Activated CD4-positive, alpha-beta T cell treated with anti-CD3 and anti-CD28 coated beads, Interleukin-2, amount 50 U/mL, for 16 hours (primary cell): ENCODE measurements around the gene PNPLA3.

ENCODE experiments used
- DNase-seq: peaks from one replicate; pipeline ENCODE4 v3.0.0-alpha.2; 2020

The PNPLA3 gene, protein sequence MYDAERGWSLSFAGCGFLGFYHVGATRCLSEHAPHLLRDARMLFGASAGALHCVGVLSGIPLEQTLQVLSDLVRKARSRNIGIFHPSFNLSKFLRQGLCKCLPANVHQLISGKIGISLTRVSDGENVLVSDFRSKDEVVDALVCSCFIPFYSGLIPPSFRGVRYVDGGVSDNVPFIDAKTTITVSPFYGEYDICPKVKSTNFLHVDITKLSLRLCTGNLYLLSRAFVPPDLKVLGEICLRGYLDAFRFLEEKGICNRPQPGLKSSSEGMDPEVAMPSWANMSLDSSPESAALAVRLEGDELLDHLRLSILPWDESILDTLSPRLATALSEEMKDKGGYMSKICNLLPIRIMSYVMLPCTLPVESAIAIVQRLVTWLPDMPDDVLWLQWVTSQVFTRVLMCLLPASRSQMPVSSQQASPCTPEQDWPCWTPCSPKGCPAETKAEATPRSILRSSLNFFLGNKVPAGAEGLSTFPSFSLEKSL

DNA sequence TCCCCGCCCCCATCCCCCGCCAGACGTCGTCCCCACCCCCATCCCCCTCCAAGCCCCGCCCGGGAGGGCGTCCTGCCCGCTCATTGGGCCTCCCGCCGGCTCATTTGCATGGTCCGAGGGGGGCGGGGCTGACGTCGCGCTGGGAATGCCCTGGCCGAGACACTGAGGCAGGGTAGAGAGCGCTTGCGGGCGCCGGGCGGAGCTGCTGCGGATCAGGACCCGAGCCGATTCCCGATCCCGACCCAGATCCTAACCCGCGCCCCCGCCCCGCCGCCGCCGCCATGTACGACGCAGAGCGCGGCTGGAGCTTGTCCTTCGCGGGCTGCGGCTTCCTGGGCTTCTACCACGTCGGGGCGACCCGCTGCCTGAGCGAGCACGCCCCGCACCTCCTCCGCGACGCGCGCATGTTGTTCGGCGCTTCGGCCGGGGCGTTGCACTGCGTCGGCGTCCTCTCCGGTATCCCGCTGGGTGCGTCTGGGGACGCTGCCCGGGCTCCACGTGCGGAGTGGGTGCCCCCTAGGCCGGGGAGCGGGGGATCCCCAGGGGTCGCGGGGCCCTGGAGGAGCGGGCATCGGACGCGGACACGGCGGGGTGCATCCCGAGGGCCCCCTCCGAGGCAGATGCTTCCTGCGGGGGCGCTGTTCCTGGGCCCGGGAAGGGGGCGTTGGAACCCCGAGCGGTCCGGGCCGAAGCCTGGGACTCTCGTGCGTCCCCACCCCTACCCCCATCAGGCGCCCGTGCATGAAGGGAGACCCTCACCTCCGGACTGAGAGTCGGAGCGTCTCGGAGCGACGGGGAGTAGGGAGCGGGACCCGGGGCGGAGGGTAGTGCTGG, at the start of gene PNPLA3:
PNPLA3 (plus strand) TSS at position 175 of the 834 bp plus-strand sequence; CDS start at position 282, 107 bp downstream.
- DNase-seq, result peak; percentile 74

DNA sequence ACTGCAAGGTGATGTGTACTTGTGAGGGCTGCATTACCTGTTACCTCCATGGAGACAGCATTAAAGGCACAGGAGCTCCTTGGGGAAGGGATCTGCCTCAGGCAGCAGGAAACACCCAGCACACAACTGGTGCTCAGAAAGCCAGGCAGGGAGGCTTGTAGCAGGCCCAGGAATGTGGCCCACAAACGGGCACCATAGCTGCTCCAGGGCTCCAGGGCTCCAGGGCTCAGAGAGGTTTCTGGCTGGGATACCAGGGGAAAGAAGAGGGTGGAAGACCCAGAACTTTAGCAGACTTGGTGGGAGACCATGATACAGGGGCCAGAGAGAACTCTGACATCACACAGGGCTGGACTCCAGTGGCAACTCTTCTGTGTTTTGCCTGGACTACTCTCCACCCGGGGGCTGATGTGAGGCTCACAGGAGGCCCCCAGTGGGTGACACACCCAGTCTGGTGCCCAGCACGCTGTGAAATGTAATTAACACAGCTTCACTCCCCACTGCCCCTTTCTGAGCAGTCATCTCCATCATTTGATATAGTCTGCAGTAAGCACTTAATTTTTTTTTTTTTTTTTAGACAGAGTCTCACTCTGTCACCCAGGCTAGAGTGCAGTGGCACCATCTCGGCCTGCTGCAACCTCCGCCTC, 46.6 kb upstream of the PNPLA3 start:
- no peak for DNase-seq

DNA sequence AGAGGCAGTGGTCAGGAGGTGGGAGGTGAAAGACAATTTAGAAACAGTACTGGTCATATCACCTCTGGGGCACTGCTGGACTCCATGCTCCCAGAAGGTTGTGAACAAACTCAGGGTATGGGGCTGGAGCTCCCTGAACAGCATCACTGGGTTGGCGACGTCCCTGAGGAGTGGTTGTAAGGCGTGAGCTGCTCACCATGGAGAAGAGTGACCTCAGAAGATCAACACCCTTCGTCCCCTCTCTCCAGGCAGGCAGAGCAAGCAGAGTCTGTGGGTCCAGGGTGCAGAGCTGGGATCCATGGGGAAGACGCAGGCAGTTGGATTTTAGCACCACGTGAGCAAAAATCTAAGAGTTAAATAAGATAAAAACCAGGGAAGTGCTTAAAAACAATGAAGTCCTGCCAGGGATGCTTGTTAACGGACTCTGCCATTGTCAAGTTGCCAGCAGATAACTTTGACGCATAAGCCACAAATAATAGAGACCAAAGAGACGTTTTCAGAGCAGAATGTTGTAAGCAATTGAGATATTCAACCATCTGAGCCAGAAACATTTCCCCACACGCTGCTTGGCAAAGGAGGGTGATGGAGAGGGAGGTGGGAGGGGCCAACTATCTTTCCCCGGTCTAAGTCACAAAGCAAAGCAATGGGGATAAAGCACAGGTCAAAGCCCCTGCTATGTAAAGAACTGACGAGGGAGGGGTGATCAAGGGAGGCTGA, 45.4 kb upstream of the PNPLA3 start:
- no peak for DNase-seq

DNA sequence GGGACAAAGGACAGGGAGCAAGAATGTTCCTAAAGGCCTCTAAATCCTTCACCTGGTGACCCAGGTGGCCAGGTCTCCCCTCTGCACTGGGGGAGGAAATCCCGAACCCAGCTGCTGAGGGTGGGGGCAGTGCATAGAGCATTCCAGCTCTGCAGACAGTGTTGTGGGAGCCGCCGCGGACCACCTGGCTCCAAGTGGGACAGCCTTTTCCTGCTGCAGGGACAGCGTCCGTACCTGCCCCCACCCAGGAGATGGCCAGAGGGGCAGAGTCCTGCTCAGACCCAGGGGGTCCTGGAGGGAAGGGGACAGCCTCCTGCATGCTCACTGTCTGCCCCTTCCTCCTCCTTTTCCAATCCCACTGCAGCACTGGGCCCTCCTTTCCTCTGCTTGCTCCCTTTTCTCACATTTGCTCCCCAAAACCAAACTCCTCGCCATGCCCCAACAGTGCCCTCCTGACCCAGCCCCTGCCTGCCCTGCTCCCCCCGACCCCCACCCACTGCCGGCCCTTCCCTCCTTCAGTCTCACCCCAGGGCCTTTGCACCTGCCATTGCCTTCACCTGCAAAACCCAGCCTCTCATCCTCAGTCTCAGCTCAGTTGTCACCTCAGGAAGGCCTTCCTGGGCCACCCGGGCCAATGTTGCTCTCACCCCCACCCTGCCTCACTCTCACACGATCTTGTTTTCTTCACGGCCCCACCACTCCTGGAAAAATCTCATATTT, 44.6 kb upstream of the PNPLA3 start:
- no peak for DNase-seq

DNA sequence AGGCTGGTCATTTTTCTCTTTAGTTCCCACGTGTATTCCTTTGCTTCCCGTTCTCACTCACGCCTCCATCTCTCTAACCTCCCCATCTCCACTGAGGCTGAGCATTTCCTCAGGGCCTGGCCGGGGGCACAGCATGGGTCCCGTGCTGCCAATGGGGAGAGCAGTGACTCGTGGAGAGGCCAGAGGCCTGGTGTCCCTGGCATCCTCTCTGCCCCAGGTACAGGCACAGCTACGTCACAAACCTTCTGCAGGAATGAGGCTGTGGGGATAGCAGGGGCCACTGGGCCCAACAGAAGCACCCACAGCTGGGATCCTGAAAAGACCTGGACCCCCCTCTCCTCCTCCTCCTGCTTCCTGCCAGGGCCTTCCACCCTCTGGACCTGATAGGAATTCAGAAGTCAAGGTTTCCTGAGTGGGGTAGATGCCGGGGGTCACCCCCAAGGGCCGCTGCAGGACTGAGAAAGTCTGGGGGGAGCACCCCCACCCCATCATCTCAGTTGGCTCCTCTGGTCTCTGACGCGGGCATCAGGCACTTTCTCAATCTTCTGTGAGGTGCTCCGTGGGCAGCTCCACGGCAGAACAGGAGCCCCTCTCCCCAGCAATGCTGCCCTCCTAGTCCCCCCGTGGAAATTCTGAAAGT, 43.6 kb upstream of the PNPLA3 start:
- DNase-seq, result no peak

DNA sequence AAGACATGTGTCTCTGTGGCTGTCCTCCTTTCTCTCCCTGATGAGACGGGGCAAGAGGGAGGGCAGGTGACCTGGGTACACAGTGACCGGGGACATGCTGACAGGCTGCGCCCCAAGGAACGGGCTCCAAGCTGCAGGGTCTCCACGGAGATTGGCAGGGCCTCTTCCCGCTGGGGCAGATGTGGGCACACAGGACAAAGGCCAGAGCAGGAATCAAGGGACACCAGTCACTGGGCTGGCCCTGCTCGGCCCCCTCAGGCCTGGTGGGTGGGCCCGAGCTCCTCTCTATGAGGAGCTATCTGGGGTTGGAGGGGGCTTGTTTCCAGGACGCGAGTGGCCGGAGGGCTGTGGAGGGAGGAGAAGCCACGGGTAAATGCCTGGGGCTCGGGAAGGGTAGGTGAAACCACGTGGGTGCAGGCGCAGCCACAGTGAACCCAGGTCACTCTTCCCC, 43.0 kb upstream of the PNPLA3 start:
- DNase-seq, result no peak

DNA sequence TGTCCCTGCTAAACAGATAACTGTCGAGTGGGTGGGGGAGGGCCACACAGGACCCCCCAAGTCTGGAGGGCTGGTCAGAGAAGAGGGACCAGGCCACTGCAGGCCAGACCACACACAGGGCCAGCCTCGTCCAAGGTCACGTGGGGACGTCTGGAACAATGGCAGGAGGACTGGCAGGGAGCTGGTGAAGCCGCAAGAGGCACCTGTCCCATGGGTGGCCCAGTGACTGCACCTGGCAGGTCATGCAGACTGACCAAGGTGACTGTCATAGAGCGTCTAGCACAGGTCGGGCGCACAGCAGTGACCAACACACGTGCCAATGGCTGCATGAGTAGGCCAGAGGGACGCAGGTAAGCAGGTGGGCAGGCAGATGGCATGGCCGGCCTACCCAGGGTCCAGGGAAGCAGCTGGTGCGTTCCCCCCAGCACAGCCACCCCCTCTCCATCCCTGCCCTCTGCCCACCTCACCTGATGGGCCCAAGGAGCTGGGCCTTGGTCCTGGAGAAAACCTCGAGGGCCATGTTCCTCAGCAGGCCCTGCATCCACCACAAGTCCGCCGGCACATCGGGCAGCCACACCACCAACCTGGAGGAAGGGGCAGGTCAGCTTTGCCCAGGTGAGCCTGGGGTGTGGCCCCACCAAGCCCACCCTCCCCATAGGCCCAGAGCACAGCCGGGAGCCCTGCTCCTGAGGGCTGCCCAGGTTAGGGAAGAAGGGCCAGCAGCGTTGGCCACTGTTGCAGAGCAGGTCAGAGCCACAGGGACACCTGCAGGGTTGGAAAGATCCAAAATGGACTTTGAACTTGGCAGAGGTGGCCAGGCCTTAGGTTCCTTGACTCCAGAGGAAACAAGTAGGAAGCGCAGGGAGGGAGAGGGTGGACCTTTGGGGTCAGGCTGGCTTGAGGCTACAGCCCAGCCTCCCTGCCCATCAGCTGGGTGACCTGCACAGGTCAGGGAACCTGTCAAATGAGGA, 42.2 kb upstream of the PNPLA3 start:
- no peak for DNase-seq

DNA sequence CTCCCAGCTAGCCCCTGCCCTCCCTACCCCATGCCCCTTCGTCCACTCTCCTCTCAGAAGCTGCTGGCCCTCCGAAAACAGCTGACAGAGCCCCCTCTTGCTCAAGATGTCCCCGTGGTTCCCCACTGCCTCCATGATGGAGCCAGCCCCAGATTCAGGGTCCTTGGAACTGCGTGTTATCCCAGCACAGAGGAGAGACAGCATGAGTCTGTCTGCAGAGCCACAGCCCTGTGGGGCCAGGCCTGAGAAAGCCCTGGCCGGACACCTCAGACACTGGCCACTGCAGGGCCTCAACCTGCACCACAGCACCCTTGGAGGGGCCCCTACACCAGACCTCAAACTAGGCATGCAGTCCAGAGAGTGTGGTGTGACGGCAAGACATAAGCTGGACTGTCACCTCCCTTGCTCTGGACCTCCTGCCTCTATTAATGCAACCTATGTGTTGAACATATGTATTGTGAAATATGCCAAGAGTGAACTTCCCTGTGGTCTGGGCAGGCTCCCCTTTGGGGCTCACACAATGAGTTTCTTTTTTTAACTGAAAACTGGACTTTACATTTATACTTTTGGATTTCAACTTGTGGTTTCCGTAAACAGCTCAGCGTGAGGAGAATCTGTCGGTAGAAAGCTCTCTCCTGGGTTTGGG, 41.4 kb upstream of the PNPLA3 start:
- DNase-seq, result no peak

DNA sequence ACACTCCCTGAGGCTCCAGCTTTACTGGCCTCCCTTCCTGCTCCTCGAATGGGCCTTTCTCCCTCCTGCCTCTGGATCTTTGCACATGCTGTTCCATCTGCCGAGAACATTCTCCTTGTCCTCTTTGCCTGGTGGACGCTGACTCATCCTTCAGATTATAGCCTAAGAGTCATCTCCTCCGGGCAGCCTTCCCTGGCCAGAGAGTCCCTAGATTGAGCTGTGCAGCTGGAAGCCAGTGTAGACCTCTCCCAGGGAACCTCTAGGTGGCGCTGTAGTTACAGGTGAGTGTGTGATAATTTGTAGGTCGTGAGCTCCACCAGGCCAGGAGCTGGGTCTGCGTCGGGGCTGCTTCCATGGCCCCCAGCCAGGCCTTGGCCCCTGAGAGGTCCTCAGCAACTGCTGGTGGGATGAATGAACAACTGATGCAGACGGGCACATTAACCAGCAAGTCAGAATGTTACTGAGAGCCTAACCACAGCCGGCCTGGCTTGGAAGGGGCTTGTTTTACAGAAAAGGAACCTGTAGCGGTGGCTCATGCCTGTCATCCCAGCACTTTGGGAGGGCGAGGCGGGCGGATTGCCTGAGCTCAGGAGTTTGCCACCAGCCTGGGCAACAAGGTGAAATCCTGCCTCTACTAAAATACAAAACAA, 40.5 kb upstream of the PNPLA3 start:
- peak; percentile 66 for DNase-seq

DNA sequence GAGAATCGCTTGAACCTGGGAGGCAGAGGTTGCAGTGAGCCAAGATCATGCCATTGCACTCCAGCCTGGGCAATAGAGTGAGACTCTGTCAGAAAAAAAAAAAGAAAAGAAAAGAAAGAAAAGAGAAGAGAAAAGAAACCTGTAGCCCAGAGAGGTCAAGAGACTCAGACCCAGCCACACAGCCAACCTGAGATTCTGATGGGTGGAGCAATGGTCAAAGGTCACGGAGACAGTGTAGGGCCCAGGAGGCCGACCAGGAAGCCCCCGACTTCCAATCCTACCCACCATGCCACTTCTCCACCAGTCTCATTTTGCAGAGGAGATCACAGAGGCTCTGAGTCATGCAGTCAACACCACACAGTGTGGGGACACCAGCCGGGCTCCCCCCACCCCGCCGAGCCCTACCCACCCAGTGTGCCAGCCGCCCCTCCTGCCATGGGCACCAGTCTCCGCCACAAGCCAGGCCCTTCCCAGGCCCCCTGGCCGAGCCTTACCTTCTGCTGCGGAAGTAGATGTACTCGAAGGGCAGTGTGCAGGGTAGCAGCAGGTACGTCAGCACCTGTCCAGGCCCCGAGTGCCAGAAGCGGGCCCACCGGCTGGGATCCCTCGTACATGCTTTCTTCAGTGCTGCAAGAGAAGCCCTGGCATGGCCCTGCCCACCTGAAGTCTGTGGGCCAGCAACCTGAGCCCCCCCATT, 39.7 kb upstream of the PNPLA3 start:
- DNase-seq, result no peak

DNA sequence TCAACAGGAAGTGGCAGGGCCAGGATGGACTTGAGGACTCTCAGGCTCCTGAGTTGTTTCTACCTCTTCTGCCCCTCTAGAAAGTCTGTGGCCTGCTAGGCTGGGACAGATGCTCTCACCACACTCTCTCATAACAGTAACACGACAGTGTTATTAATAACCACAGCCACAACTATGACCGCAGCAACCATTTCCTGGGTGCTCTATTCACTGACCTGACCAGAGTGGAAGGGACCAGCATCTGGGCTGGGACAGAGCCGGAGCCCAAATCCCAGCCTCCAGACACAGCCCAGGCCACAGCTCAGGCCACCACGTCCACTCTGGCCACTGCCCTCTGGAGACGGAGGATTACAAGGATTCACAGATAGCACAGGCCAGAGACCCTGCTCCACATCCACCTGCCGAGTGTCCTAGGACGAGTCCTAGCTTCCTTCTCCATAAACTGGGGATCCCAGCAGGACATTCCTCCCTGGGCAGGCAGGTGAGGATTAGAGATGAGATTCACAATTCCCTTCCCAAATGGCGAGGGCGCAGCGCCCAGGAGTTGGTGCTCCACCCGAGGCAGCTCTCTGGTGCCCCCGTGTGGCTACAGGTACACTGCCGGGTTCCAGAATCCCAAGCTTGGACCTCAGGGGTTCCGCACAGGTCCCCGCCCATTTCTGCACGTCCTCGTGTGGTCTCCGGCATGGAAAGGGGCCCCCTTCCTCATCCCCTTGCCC, 38.8 kb upstream of the PNPLA3 start:
- peak; percentile 58 for DNase-seq

DNA sequence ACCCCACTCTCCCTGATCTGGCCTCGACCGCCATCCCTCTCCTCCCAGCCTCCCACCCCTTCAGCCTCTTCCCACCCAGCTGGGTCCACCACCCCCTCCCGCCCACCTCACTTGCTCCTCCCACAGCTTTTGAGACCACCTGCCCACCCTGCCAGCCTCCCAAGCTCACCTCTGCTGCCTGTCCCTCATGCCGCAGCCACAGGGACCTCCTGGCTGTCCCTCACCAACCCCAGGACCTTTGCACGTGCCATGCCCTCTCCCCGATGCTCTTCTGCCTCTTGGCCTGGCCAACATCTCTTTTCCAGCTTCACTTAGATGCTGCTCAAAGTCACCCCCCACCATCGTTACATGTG, 38.3 kb upstream of the PNPLA3 start:
- no peak for DNase-seq

DNA sequence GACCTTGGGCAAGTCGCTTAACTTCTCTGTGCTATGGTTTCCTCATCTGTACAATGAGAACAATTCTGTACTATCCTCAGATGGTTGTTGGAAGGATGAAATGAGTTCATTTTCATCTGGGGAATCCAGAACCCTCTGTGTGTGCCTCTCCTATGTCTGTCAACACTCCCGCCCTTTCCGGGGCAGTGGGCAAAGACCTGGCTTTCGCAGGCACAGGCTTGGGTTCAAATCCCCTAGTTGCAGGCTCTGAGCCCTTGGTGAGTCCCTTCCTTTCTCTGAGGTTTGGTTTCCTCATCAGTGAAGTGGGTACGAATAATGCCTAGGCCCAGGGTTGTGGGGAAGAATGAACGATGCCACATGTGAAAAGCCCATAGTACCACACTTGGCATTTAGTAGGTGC, 37.8 kb upstream of the PNPLA3 start:
- DNase-seq, result no peak

DNA sequence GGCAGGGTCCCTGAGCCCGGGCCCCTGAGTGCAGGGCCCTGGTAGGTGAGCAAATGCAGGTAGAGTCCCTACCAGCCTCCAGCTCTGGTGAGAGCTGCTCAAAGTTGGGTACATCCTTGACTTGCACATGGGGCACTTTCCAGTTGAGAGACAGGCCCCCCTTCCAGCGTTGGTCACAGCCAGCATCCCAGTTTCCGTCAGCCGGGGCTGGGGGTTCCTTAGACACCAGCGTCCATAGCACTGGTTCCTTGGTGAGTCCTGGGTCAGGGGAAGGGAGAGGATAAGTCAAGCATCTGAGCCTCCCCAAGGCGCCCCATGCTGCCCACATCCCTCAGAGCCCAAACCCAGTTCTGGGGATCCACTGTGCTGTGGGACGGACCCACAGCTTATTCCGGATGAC, 37.4 kb upstream of the PNPLA3 start:
- DNase-seq, result no peak

DNA sequence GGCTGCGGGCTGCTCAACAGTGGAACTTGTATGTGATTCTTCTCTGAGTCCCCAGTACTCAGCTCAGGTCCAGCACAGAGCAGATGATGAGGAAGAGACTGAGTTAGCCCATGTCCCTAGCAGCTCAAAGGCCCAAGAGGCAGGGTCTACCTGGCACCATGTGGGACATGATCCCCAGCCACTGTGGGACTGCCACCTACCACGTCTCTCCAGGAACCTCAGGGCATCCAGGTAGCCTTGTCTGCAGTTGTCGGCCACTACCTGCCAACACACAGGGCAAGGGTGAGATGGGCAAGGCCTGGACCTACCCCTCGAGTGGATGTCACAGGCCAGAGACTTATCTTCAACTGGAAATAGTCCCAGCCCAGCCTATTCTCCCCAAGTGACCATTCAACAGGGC, 36.2 kb upstream of the PNPLA3 start:
- no peak for DNase-seq

DNA sequence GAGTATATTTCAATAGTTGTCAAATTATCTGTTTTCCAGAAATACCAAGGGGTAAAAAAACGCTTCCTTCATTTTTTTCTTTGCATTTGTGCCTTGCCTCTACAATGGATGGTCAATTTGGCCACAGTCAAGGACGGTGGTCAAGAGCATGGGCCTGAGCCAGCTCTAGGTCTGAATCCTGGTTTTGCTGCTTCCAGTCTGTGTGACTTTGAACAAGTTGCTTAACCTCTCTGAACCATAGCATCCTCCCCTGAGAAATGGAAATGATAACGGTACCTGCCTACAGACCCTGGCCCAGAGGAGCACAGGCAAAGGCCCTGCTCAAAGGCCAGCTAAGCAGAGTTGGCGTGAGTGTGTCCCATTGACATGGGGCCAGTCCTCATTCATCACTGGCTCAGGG, 34.9 kb upstream of the PNPLA3 start:
- no peak for DNase-seq

DNA sequence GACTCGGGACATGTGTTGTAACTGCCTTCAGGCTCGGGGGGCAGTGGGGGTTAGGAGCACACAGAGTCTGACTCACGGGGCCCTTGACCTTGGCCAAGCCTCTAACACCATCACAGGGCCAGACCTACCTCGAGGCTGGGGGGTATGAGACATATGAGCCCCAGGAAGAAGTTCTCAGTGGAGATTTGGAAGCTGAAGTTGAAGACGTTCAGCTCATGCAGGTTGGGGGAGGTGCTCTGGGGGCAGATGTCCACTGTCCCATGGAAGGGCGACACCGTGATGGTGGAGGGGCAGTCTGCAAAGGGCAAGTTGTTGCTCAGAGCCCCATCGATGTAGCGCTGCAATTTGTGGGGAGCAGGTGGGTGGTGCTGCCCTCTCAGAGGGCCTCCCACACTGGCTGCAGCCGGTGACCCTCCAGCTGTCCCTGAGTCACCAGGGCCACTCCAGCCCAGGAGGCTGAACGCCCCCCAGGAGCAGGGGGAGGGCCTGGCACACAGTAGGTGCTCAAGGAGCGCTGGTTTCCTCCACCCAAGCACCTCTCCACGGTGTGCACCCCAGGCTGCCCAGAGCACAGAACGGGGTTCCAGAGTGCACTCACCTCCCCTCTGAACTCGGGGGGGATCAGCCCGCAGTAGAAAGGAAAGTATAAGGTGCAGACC, 34.3 kb upstream of the PNPLA3 start:
- no peak for DNase-seq
